ENCODE results near the gene DNAH3.

DNAH3 gene

DNA sequence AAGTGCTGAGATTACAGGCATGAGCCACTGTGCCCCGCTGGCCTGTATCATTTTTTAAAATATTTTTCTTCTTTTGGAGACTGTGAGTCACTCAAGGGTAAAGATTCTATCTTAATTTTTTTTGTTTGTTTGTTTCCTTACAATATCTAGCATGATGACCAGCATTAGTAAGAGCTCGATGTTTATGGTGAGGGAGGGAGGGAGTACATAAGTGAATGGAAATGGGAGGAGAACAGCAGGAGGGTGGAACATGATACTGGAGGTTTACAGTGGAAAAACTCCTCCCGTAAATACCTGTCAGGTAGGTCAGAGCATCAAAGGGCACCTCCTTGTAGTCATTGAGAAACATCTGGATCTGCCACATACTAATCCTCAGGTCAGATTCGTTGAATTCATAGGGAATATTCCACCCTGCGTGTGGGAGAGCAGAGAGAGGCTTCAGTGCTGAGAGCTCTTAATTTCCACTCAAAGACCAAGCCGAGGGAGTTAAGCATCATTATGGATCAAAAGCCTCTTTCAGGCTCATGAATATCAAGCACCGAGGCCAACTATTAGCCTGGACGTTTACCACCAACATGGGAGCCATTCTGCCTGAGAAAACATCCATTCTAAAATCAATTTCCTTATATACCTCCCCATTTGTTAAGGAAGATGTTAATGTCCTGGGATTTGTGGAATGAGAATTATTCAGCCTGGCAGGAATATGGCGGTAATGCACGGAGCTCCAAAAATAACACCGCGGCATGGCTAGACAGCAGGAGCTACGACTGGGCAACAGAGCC lies 198.3 kb downstream of the DNAH3 start:
- TF ChIP-seq CTCF (IDR thresholded peaks at IDR 0.05; ENCODE audit: insufficient read depth, low read length) (no peak), SPI1 (IDR thresholded peaks at IDR 0.05; ENCODE audit: borderline replicate concordance, low read depth) (no peak), POLR2AphosphoS5 (IDR thresholded peaks at IDR 0.05; ENCODE audit: low read depth) (no peak), GABPA (IDR thresholded peaks at IDR 0.05; ENCODE audit: low read depth) (no peak)
- TF ChIP-seq, protein P1, sequence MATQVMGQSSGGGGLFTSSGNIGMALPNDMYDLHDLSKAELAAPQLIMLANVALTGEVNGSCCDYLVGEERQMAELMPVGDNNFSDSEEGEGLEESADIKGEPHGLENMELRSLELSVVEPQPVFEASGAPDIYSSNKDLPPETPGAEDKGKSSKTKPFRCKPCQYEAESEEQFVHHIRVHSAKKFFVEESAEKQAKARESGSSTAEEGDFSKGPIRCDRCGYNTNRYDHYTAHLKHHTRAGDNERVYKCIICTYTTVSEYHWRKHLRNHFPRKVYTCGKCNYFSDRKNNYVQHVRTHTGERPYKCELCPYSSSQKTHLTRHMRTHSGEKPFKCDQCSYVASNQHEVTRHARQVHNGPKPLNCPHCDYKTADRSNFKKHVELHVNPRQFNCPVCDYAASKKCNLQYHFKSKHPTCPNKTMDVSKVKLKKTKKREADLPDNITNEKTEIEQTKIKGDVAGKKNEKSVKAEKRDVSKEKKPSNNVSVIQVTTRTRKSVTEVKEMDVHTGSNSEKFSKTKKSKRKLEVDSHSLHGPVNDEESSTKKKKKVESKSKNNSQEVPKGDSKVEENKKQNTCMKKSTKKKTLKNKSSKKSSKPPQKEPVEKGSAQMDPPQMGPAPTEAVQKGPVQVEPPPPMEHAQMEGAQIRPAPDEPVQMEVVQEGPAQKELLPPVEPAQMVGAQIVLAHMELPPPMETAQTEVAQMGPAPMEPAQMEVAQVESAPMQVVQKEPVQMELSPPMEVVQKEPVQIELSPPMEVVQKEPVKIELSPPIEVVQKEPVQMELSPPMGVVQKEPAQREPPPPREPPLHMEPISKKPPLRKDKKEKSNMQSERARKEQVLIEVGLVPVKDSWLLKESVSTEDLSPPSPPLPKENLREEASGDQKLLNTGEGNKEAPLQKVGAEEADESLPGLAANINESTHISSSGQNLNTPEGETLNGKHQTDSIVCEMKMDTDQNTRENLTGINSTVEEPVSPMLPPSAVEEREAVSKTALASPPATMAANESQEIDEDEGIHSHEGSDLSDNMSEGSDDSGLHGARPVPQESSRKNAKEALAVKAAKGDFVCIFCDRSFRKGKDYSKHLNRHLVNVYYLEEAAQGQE (IDR thresholded peaks at IDR 0.05; ENCODE audit: insufficient replicate concordance, low read depth): no peak
- no peak for DNase-seq (ENCODE audit: low read depth in 1 of 2, low spot score in 1 of 2)
- Histone ChIP-seq H3K27ac (replicated peaks) (no peak overlapping the region), H3K27me3 (ENCODE audit: insufficient read depth, poor library complexity, severe bottlenecking) (no peaks in the 10 kb centered on the region), H3K4me3 (replicated peaks; ENCODE audit: insufficient read depth, low read length) (no peak overlapping the region)

DNA sequence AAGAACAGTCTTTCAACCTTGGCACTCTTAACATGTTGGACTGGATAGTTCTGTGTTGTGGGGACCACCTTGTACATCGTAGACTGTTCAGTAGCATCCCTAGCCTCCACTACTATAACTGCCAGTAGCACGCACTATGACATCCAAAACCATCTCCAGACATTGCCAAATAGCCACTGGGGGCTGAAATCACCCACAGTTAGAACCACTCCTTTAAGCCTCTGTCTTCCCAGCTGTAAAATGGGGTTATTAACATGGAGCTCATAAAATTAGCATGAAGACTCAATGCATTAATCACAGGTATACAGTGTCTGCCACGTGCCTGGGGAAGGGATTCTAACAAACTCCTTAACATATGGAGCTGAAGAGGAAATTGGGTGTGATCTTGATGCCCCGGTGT lies 200.4 kb downstream of the DNAH3 start:
- no peak overlapping the region for H3K27ac ChIP-seq (replicated peaks)
- no peaks in the 10 kb centered on the region for H3K27me3 ChIP-seq (ENCODE audit: insufficient read depth, poor library complexity, severe bottlenecking)
- no peak for TF ChIP-seq POLR2AphosphoS5 (IDR thresholded peaks at IDR 0.05; ENCODE audit: low read depth)
- TF ChIP-seq CTCF (IDR thresholded peaks at IDR 0.05; ENCODE audit: insufficient read depth, low read length): no peak
- TF ChIP-seq SPI1 (IDR thresholded peaks at IDR 0.05; ENCODE audit: borderline replicate concordance, low read depth): no peak
- no peak for TF ChIP-seq GABPA (IDR thresholded peaks at IDR 0.05; ENCODE audit: low read depth)
- TF ChIP-seq, protein P1 (IDR thresholded peaks at IDR 0.05; ENCODE audit: insufficient replicate concordance, low read depth): no peak
- H3K4me3 ChIP-seq (replicated peaks; ENCODE audit: insufficient read depth, low read length): no peak overlapping the region
- no peak for DNase-seq (ENCODE audit: low read depth in 1 of 2, low spot score in 1 of 2)

DNA sequence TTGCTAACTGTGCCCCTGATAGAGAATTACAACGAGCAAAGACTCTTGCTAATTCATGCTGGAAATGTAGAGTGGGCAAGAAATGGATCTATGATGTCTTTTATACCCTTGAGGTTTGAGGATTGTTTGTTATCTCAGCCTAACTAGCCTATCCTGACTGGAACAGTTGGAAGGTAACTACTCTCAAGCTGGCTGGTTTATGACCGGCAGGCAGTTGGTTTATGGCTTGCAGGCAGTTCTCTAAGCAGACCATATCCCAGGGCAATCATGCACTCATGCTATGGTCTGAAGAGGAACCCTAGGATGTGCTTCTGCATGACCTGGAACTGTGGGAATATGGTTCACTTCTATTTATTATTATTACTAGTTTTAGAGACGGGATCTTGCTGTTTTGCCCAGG lies 201.0 kb downstream of the DNAH3 start:
- Histone ChIP-seq H3K4me3 (replicated peaks; ENCODE audit: insufficient read depth, low read length) (no peak overlapping the region), H3K27me3 (ENCODE audit: insufficient read depth, poor library complexity, severe bottlenecking) (no peaks in the 10 kb centered on the region), H3K27ac (replicated peaks) (no peak overlapping the region)
- no peak for DNase-seq (ENCODE audit: low read depth in 1 of 2, low spot score in 1 of 2)
- TF ChIP-seq CTCF (IDR thresholded peaks at IDR 0.05; ENCODE audit: insufficient read depth, low read length): no peak
- TF ChIP-seq, protein P1 (IDR thresholded peaks at IDR 0.05; ENCODE audit: insufficient replicate concordance, low read depth): no peak
- TF ChIP-seq GABPA (IDR thresholded peaks at IDR 0.05; ENCODE audit: low read depth): no peak
- no peak for TF ChIP-seq SPI1 (IDR thresholded peaks at IDR 0.05; ENCODE audit: borderline replicate concordance, low read depth)
- no peak for TF ChIP-seq POLR2AphosphoS5 (IDR thresholded peaks at IDR 0.05; ENCODE audit: low read depth)

Data from HL-60 (cell line).